ENCODE measurements around the gene AGRP.

AGRP gene

GRCh38 chr16:67463059-67463458, 20.3 kb downstream of the AGRP start:
- no peak for DNase-seq

- DNase-seq, result no peak
These were observed 21.1 kb downstream of the AGRP start for GRCh38 chr16:67462279-67462655.

GRCh38 chr16:67461600-67462278, 21.6 kb downstream of the AGRP start:
- DNase-seq, result no peak

DNA sequence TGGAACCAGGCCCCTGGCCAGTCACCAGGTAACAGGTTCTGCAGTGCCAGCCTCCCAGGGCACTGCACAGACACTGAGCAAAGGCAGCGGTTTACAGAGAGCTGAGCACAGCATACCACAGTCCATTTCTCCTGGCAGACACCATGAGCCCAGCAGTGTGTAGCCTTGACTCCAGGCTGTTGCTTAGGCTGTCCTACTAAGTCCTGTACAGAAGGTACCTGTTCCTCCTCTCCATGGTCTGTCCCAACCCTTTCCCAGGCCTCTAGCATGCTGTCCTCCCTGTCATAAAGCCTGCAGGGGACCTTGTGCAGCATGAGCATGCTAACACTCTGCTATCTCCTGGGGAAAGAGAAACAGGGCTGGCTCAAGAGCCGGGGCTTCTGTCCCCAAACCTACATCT, 22.4 kb downstream of the AGRP start:
- no peak for DNase-seq

- no peak for DNase-seq
These were observed 23.2 kb downstream of the AGRP start for GRCh38 chr16:67460168-67460567.

- no peak for DNase-seq
These were observed 23.5 kb downstream of the AGRP start for GRCh38 chr16:67459861-67460150.

DNA sequence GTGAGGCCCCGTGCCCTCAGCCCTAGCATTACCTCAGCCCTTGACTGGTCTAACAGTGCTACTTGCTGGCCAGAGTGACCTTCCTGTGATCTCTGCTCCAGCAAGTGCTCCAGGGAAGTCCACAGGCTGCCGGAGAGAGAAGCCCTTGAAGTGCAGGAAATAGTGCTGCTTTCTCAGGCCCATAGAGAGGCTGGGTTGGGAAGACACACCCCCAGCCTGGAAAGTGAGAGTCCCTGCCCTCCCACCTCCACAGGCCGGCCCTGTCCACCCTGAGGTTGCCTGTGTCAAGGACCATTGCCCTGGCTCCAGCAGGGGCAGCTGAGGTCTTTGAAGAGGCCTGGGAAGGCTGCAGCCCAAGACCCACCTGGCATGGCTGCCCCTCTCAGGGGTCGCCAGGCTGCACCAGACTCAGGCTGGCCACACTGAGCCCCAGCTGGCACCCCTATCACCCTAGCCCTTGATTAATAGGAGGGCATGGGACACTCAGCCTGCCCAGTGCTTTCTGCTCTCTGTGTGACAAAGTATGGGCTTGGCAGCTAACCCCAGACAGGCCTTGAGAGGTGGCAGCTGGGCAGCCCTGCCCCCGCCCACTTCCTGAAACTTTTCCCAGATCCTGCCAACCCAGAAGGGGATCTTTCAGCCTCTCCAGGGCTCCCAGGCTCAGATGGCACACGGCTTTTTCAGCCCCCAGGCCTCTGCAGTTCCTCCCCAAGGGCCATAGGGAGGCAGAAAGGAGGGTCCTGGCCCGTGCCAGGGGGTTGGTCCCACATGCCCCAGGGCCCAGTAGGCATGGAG, 24.1 kb downstream of the AGRP start:
- DNase-seq, result no peak

DNA sequence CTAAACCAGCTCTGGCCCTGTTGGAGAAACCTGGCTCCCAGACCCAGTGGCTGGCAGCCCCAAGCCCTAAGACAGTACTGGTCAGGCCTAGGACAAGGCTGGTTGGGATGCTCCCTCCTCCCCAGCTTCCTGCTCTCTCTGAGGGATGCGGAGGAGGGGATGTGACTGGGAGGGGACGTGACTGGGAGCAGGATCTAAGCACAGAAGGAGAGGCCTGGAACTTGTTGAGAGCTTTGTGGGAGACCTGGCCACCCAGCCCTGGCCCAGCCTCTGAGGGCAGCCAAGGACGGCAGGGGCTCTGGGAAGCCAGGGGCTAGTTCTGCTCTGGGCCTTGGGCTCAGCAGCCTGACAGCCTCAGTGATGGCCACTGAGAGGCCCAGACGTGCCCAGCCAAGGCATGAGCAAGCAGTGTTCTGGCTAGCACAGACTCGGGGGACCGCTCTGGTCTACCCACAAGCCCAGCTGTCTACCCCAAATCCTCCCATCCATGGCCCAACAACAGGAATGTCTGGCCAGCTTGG, 25.2 kb downstream of the AGRP start:
- no peak for DNase-seq

GRCh38 chr16:67457611-67458010, 25.7 kb downstream of the AGRP start:
- no peak for DNase-seq

GRCh38 chr16:67456391-67457081, 26.8 kb downstream of the AGRP start:
- no peak for DNase-seq

DNA sequence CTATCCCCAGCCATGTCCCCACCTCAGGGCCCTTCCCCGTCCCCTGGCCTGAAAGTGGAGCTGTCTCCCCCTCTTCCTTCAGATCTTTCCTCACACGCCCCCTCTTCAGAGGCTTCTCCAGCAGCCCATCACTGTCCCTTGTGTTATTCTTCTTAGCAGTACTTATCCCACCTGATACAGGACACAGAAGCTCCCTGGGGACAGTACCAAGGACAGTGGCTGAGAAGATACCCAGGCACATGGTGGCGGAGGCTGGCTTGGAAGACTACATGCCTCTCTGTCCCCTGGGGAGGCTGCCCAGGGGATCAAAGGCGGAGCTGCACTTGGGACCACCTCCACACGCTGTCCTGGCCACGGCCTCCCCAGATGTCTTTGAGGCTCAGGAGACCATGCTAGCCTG, 28.5 kb downstream of the AGRP start:
- DNase-seq, result no peak

GRCh38 chr16:67454104-67454503, 29.2 kb downstream of the AGRP start:
- no peak for DNase-seq

GRCh38 chr16:67451704-67452435, 31.5 kb downstream of the AGRP start:
- no peak for DNase-seq

- no peak for DNase-seq
These were observed 32.2 kb downstream of the AGRP start for GRCh38 chr16:67451061-67451703.

- DNase-seq, result no peak
These were observed 33.6 kb downstream of the AGRP start for GRCh38 chr16:67449739-67450138.

GRCh38 chr16:67449336-67449735, 34.0 kb downstream of the AGRP start:
- DNase-seq, result no peak

GRCh38 chr16:67448580-67448979, 34.8 kb downstream of the AGRP start:
- DNase-seq, result no peak

GRCh38 chr16:67447508-67448076, 35.8 kb downstream of the AGRP start:
- peak; percentile 86 for DNase-seq

DNA sequence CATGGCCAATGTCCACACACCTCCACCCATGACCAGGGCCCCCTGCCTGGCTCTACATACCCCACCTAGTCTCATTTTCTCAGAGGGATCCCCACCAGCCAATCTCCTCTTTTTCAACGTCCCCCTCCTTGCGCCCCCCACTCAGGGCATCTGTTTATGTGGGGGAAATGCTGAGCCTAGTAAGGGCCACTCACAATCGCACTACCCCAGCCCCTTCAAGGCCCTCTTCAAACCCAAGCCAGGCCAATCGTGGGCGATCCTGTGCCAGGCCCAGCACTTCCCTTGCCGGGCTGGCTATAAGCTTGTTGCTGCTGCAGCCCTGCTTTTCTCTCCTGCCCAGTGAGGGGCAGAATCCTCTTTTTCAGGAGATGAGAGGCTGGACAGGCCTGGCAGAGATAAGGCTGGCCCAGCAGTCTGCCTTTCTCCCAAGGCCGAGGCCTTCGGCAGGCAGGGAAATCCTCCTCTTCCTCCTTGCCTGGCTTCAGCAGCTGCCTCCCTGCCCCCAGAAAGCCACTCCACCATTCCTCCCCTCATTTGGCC, 36.3 kb downstream of the AGRP start:
- no peak for DNase-seq

DNA sequence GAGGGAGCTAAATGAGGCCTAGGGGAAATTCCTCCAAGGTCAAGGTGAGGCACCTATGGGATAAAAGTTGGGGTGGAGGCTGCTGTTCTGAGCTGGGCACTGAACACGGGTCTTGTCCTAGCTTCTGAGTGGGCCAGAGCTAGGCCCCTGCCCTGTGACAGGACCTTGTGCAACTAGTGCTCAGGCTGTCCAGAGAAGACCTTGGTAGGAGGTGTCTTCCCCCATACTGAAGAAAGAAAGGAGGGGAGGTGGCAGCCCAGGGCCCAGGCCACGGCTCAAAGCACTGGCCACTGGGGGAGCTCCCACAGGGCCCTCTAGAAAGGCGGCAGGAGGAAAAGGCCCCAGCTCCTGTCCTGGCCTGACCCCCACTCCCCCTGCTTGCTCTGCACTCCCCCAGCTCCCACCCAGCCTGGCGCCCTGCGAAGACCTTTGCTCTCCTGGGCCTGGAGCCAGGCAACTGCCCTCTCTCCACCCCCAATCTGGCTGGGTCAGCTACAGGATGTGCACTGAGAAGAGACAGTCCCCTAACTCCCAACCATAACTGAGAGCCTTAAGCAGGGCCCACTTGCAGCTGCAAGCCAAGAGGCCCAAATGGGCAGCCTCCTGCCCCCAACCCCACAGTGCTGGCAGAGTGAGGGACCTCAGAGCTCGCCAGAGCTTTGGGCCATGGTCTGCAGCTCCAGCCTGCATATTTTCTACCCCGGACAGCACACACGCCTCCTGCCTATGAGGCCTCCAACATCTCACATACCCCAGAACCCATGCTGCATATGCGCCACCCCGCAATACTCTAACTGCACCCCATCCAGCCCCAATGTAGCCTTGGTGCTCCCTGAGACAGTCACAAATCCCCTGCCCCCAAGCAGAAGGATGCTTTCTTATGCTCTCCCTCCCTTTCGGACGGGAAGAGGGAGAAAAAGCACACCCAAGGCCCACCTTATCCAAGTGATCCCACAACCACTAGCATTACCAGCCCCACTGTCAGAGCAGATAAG, 37.1 kb downstream of the AGRP start:
- DNase-seq, result no peak

- DNase-seq, result no peak
These were observed 37.9 kb downstream of the AGRP start for GRCh38 chr16:67445441-67445912.
